K562 (cell line): Measurements from ENCODE around the gene LMNA. TPM values are rescaled to one million over a fixed set of nuclear protein-coding genes. Genes with fewer than 3 reads are reported as not detected.
A peak's percentile ranks its signal among the peaks of the same experiment; 100 is the strongest.

Experiments used
- ATAC-seq: fragments of 200-7000 bp; cut with Tn5 transposase; 3 replicates; pipeline ENCODE4 v1.9.1; 2020; ENCODE audit warnings: moderate library complexity
- BruUV-seq: library from RNA; stranded (reverse); fragments of 400-500 nt; replicated peaks from 2 replicates; lab custom pipeline; 2021; lab: Mats Ljungman, UMichigan
- CTCF ChIA-PET: fragments of 300-600 bp; formaldehyde crosslinking; extraction: SDS; loops from one replicate; lab custom pipeline; 2021; ENCODE audit warnings: low intra/inter-chr PET ratio; lab: Yijun Ruan, JAX
- POLR2A ChIA-PET: fragments of 300-600, 350-650 bp; sonication (Branson Sonifier 250); formaldehyde crosslinking; extraction: SDS; loops from one replicate; lab custom pipeline; 2021; ENCODE audit warnings: antibody characterized with exemption, inconsistent platforms; lab: Yijun Ruan, JAX
- DNase-seq, 4 experiments: peaks; one replicate each; pipeline versions ENCODE4 v3.0.0 to v3.0.0-alpha.2; 2011 to 2018; ENCODE audit warnings: low spot score in 3 of 4, mixed read lengths in 3 of 4; ENCODE audit errors: extremely low read depth in 1 of 4
- FAIRE-seq: peaks from 2 replicates; lab custom pipeline; 2011; peaks lifted over from hg19 to GRCh38; lab: Jason Lieb, UNC
- H2AFZ ChIP-seq: 2 replicates; pipeline ENCODE4 v1.6.0; 2011; ENCODE audit warnings: low read depth, low read length, control low read depth, inconsistent platforms
- H3K27ac ChIP-seq: fragments of 200-600 bp; 3 replicates; pipeline ENCODE4 v1.8.0; 2011; ENCODE audit warnings: low read depth, mild to moderate bottlenecking, control low read depth, inconsistent platforms, low read length, moderate library complexity, mixed read lengths; ENCODE audit errors: extremely low read depth
- H3K27me3 ChIP-seq, 2 experiments: fragments of 300-600 bp in 1 of 2; 2 replicates in 1 of 2; 3 replicates in 1 of 2; pipeline versions ENCODE4 v1.6.0 to v1.8.0; 2011; ENCODE audit warnings: inconsistent platforms in 2 of 2, low read length in 2 of 2, mild to moderate bottlenecking in 1 of 2, mixed read lengths in 1 of 2, moderate library complexity in 1 of 2; ENCODE audit not compliant: control insufficient read depth in 2 of 2, insufficient read depth in 2 of 2
- H3K36me3 ChIP-seq: fragments of 300-600 bp; 3 replicates; pipeline ENCODE4 v1.8.0; 2011; ENCODE audit warnings: mild to moderate bottlenecking, low read length, inconsistent platforms; ENCODE audit not compliant: control insufficient read depth, insufficient read depth
- H3K4me1 ChIP-seq, 2 experiments: fragments of 200-600 bp in 1 of 2; replicated peaks in 1 of 2; 2 replicates in 1 of 2; 3 replicates in 1 of 2; pipeline versions ENCODE4 v1.5.1 to v1.8.0; 2011; ENCODE audit warnings: inconsistent platforms in 2 of 2, low read length in 2 of 2, mild to moderate bottlenecking in 1 of 2, mixed read lengths in 1 of 2, moderate library complexity in 1 of 2; ENCODE audit not compliant: control insufficient read depth in 2 of 2, insufficient read depth in 2 of 2
- H3K4me2 ChIP-seq: 2 replicates; pipeline ENCODE4 v1.6.1; 2011; ENCODE audit warnings: low read length, control low read depth, inconsistent platforms, mixed read lengths; ENCODE audit not compliant: insufficient read depth
- H3K4me3 ChIP-seq: fragments of 200-600 bp; sonication (generic), shearing (Covaris generic); 2 replicates; pipeline ENCODE4 v1.5.1; 2016; ENCODE audit warnings: control low read depth, inconsistent platforms
- H3K79me2 ChIP-seq: fragments of 200-600 bp; 3 replicates; pipeline ENCODE4 v1.8.0; 2011; ENCODE audit warnings: low read length, inconsistent platforms; ENCODE audit not compliant: control insufficient read depth, insufficient read depth
- H3K9ac ChIP-seq, 2 experiments: 2 replicates each; pipeline versions ENCODE4 v1.6.0 to v1.6.1; 2011; ENCODE audit warnings: low read depth in 2 of 2, low read length in 2 of 2, control low read depth in 1 of 2, inconsistent platforms in 1 of 2, mild to moderate bottlenecking in 1 of 2, mixed read lengths in 1 of 2; ENCODE audit not compliant: insufficient read depth in 1 of 2
- H3K9me1 ChIP-seq: one replicate; pipeline ENCODE4 v1.6.0; 2011; ENCODE audit warnings: inconsistent platforms, mild to moderate bottlenecking, low read length, moderate library complexity; ENCODE audit not compliant: control insufficient read depth, insufficient read depth
- H3K9me3 ChIP-seq: replicated peaks from 2 replicates; pipeline ENCODE4 v1.5.1; 2011; ENCODE audit warnings: low read depth, low read length, inconsistent platforms; ENCODE audit not compliant: control insufficient read depth, insufficient read depth
- H4K20me1 ChIP-seq: replicated peaks from 2 replicates; pipeline ENCODE4 v1.6.1; 2011; ENCODE audit warnings: low read length, inconsistent platforms, mixed read lengths; ENCODE audit not compliant: control insufficient read depth, insufficient read depth
- ARHGAP35 ChIP-seq: fragments of 450-650 bp; IDR thresholded peaks from 2 replicates; pipeline ENCODE4 v1.6.1; 2018; ENCODE audit not compliant: partially characterized antibody
- MAFK ChIP-seq: IDR thresholded peaks from 2 replicates; pipeline ENCODE4 v1.6.1; 2011; ENCODE audit warnings: low read length, improper control_type of control experiment
- SMARCE1 ChIP-seq: fragments of 450-650 bp; IDR thresholded peaks from 2 replicates; pipeline ENCODE4 v1.7.1; 2016; ENCODE audit warnings: mild to moderate bottlenecking
- ZFP91 ChIP-seq: sonication (generic); formaldehyde crosslinking; IDR thresholded peaks from 2 replicates; pipeline ENCODE4 v1.8.0; 2022; ENCODE audit warnings: mild to moderate bottlenecking, missing genetic modification reagents
- ZNF445 ChIP-seq: fragments of 250-450 bp; sonication (Bioruptor Pico); IDR thresholded peaks from 2 replicates; pipeline ENCODE4 v1.4.0; 2020; ENCODE audit warnings: low read depth, mild to moderate bottlenecking, moderate library complexity
- WGBS: fragments of 100-300 bp; shearing (Covaris generic); methylation state at CpG from one replicate; pipeline ENCODE4 v1.1.6; 2016; ENCODE audit warnings: low coverage, mixed read lengths; ENCODE audit not compliant: insufficient coverage; ENCODE audit errors: missing lambda C conversion rate; 5-methylcytosine and 5-hydroxymethylcytosine counted together
- in situ Hi-C: fragments of 300-500 bp; cut with MboI; formaldehyde crosslinking; loops from 4 replicates; pipeline ENCODE4 v1.15.0; 2018; ENCODE audit warnings: inconsistent platforms, mixed read lengths
- intact Hi-C: fragments of 100-400 bp; cut with micrococcal nuclease; formaldehyde crosslinking; loops from 2 replicates; pipeline ENCODE4 v1.14.2; 2022
- polyA plus RNA-seq, 8 experiments: library from polyadenylated mRNA; depleted of rRNA in 4 of 8; stranded (reverse) in 5 of 8; unstranded in 3 of 8; fragments of >200 nt; fragmentation: Nextera tagmentation in 2 of 8; fragmentation: Illumina TruSeq in 1 of 8; extraction: Ambion mirVana in 2 of 8; extraction: Trizol in 1 of 8; gene quantifications; 2 replicates each; pipeline versions ENCODE4 v1.2.1 to v1.2.3, GENCODE V29; 2011 to 2014; ENCODE audit warnings: inconsistent platforms in 1 of 8, missing spikeins in 1 of 8
- total RNA-seq, 7 experiments: library from RNA; depleted of rRNA in 6 of 7; stranded (reverse); fragments of >200 nt in 6 of 7; fragmentation: Illumina TruSeq in 2 of 7; extraction: Trizol in 2 of 7; gene quantifications; 2 replicates each; pipeline versions ENCODE4 v1.2.1 to v1.2.3, GENCODE V29; 2011 to 2021; ENCODE audit warnings: low replicate concordance in 1 of 7

The LMNA gene
- total and polyA plus RNA-seq, 9 of the 15 experiments (the other 6 are each of a cell fraction or from before 2014, with no cell fraction given), result 1.00 to 347 (median 88.2) TPM

DNA sequence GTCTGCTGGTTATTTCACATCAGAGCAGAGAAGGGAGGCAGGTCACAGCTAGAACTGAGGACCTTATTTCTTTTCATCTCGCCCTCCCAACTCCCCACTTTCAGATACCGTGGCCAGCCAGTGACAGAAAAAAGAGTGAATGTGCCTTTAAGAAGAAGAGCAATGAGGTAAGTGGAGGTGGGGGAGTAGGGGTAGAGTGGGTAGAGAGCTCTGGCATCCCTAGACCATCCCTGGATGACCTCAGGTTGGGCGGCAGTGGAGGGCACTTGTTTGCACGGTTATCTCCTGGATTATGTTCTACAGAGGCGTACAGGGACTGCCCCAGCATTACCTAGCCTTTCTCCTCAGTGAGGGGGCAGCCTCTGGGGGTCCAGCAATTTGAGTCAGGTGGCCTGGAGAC is 43.5 kb downstream of the LMNA start:
- Histone ChIP-seq H3K27me3 (no peaks in the 10 kb centered on the region), H3K4me3 (no peak overlapping the region), H3K4me2 (no peak overlapping the region), H3K9me3 (no peaks in the 10 kb centered on the region), H3K4me1 (peaks cover 23% of the 10 kb centered on the region in 2 experiments), H3K9me1 (no peaks in the 10 kb centered on the region), H4K20me1 (no peaks in the 10 kb centered on the region), H3K27ac (no peak overlapping the region), H3K36me3 (no peaks in the 10 kb centered on the region), H3K9ac (no peak overlapping the region), H3K79me2 (no peaks in the 10 kb centered on the region), H2AFZ (no peak overlapping the region)
- FAIRE-seq (no peak), ATAC-seq (no peak), DNase-seq (no peak)
- POLR2A ChIA-PET, result interaction anchor here (0.6 kb wide), 1 partner anchor 941 kb away, joined by 3 read pairs; no protein-coding TSS in a partner anchor
- no TSS peak for BruUV-seq
- TF ChIP-seq SMARCE1 (no peak), ZNF445 (CRISPR knock-in tag) (no peak), ARHGAP35 (no peak), MAFK (no peak), ZFP91 (CRISPR knock-in tag) (0 out of 2 replicates have a peak, but pooled peaks have one; percentile 50)
- 21% methylated on average over 5 of the region's 5 CpGs for WGBS
- in situ Hi-C loops, result no loop called here
- intact Hi-C loops, result no loop called here
- CTCF ChIA-PET, result no interaction called here
